Measurements from ENCODE around the gene ADCY6.
"Not testable (repeated sequence)": the region's sequence is repeated elsewhere in the genome, so short reads cannot be mapped to it uniquely, and the experiment has no call there.

ADCY6 gene

DNA sequence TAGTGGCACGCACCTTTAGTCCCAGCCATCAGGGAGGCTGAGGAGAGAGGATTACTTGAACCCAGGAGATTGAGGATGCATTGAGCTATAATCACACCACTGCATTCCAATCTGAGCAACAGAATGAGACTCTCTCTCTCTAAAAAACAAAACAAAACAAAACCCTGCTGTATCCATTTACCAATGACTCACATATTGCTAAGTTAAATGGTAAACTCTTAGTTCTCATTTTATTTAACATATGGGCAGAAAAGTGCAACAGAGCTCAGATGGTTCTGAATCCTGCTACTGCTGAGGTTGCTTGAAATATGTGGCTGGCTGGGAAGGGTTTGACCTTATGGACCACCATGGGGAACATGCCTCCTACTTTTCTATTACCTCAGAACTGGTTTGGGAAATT, 38.7 kb downstream of the ADCY6 start:
- DNase-seq, result no peak

DNA sequence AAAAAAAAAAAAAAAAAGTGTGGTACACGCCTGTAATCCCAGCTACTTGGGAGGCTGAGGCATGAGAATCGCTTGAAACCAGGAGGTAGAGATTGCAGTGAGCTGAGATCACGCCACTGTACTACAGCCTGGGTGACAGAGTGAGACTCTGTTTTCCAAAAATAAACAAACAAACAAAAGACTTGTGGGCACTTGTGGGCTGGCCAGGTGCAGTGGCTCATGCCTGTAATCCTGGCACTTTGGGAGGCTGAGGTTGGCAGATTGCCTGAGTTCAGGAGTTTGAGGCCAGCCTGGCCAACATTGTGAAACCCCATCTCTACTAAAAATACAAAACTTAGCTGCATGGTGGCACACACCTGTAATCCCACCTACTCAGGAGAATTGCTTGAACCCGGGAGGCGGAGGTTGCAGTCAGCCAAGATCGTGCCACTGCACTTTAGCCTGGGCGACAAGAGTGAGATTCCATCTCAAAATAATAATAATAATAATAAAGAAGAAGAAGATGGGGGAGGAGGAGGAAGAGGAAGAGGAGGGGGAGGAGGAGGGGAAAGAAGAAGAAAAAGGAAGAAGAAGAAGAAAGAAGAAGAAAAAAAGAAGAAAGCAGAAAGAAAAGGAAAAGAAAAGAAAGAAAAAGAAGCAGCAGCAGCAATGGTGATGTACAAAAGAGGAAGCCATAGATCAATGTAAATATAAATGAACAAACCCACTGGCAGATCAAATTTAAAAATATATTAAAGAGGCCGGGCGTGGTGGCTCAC, 44.5 kb downstream of the ADCY6 start:
- DNase-seq, result no peak

DNA sequence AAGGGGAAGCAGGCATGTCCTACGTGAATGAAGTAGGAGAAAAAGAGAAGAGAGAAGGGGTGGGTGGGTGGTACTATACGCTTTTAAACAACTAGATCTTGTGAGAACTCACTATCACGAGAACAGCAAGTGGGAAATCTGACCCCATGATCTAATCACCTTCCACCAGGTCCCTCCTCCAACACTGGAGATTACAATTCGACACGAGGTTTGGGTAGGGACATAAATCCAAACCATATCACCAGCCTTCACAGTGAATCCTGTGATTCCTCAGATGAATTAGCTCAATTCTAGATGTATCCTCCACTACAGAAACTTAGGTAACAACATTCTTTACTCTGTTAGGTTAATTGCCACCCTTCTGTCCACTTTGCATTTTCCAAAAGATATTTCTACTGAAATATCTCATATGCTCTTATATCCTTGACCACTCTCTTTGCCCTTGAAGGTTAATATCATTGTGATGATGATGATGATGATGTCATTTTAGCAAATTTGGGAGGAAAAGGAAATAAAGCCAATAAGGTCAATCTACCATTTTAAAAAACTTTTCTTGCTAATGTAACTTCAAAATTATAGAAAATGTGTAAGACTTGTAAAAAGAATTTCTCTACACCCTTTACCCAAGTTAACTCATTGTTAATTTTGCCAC, 49.1 kb downstream of the ADCY6 start:
- DNase-seq, result no peak

DNA sequence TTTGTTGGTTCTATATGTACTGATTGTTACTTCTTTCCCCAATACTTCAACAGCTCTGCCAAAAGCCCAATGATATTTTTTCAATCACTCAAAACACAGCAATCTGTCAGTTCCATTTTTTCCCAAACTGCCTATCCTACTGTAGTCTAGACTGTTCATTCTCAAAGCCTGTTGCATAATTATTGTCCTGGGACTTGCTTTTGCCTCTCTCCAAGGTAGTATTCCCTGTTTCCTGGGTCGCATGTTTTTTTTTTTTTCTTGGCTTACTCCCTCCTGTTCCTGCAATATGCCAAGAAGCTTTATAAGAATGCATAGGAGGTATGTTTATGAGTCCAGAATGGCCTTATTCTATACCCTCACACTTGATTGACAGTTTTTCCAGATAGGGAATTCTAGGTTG, 52.4 kb downstream of the ADCY6 start:
- no peak for DNase-seq

DNA sequence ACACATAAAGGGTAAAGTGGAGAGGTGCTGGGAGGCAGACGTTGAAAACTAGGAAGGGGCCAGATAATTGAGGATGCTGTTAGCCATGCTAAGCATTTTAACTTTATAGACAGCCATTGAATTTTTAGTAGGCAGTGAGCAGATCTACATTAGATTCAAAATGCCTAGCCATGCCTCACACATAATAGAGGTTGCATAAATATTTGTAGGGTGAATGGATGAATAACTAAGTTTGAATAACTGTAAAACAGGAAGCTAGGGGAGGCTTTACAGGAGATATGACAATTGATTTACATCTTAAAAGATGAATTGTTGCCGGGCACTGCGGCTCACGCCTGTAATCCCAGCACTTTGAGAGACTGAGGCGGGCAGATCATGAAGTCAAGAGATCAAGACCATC, 60.1 kb downstream of the ADCY6 start:
- no peak for DNase-seq

DNA sequence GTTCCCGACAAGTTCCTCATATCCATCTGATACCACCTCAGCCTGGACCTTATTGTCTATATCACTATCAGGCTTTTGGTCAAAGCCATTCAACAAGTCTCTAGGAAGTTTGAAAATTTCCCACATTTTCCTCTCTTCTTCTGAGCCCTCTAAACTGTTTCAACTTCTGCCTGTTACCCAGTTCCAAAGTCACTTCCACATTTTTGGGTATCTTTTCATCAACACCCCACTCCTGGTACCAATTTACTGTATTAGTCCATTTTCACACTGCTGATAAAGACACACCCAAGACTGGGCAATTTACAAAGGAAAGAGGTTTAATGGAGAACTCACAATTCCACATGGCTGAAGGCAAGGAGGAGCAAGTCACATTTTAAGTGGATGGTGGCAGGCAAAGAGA, 68.2 kb downstream of the ADCY6 start:
- not testable (repeated sequence) for DNase-seq

DNA sequence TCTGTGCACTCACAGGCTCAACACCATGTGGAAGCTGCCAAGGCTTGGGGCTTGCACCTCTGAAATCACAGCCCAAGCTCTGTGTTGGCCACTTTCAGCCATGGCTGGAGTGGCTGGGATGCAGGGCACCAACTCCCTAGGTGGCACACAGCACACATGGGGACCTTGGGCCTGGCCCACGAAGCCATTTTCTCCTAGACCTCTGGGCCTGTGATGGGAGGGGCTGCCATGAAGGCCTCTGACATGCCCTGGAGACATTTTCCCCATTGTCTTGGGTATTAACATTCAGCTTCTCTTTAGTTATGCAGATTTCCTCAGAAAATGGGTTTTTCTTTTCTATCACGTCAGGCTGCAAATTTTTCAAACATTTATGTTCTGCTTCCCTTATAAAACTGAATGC, 68.7 kb downstream of the ADCY6 start:
- DNase-seq, result not testable (repeated sequence)

DNA sequence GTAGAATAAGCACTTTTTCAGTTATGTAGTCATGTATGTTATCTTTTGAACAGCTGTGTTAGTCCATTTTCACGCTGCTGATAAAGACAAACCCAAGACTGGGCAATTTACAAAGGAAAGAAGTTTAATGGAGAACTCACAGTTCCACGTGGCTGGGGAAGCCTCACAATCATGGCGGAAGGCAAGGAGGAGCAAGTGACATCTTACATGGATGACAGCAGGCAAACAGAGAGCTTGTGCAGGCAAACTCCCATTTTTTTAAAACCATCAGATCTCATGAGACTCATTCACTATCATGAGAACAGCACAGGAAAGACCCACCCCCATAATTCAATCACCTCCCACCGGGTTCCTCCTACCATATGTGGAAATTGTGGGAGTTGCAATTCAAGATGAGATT, 69.9 kb downstream of the ADCY6 start:
- not testable (repeated sequence) for DNase-seq

DNA sequence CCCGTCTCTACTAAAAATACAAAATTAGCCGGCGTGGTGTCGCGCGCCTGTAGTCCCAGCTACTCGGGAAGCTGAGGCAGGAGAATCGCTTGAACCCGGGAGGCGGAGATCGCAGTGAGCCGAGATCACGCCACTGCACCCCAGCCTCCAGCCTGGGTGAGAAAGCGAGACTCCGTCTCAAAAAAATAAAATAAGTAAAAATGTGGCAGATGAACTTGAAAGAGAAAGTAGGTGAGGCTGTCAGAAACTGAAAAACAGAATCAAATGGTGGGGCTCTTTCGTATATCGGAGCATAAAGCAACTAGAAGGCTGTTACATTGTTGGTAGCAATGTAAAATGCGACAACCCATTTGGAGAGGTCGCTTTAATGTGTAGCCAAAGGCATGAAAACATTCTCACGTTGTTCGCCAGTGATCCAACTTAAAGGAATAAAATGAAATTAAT, 71.6 kb downstream of the ADCY6 start:
- no peak for DNase-seq

DNA sequence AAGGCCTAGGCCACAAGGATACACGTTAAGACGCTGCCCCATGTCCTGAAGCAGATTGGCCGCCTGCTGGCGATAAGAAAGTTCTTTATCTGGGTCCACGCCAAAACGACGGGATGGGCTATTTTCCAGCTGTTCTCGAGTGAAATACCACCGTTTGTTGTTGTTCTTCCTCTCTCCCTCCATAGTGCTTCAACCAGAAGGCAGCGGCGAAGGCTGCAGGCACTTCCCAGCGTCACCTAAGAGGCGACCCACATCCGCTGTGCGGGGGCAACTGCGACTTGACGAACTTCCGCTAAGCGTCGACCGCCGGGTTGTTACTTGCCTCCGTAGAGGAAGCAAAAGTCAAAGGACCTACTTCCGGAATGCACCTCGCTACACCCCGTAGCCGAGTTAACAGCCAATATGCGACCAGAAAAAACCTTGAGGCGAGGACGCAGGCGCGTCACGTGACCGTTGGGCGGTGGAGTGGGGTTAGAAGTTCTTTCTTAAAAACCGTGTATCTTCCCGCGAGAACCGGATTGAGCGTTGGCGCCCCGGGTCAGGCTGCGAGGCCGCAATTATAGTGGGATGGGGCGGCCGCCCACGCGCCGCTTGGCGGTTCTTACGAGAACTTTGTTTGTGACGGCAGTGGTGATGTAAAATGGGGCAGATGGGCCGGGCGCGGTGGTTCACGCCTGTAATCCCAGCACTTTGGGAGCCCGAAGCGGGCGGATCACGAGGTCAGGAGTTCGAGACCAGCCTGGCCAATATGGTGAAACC, 72.2 kb downstream of the ADCY6 start, which contains the start of gene CCNT1:
Gene CCNT1 (minus strand): TSS at position 215 of the 759 bp plus-strand sequence. CDS start 32 bp downstream, at position 183.
- DNase-seq, result peak; percentile 97

Measured in activated effector memory CD4-positive, alpha-beta T cell treated with Interleukin-2 at 50 U/mL for 16 hours (primary cell).